Lower leg skin (tissue), 4 donors: ENCODE results near the gene RNF215. TPM values are rescaled to one million over a fixed set of nuclear protein-coding genes. Genes with fewer than 3 reads are reported as not detected.
"Not testable (repeated sequence)": the region's sequence is repeated elsewhere in the genome, so short reads cannot be mapped to it uniquely, and the experiment has no call there.

ENCODE experiments used
- DNase-seq, 2 donors: peaks; one replicate each; pipeline ENCODE4 v3.0.0-alpha.2; 2019; ENCODE audit warnings: low spot score in 2 of 2
- H3K4me3 ChIP-seq: fragments of 200-600 bp; sonication (generic); 2 replicates; pipeline ENCODE4 v1.5.1; 2017; ENCODE audit warnings: mild to moderate bottlenecking, low read depth; ENCODE audit not compliant: poor library complexity, severe bottlenecking
- CTCF ChIP-seq, 3 donors: fragments of 450-650 bp; IDR thresholded peaks; one replicate each; pipeline ENCODE4 v1.5.1; 2016; ENCODE audit warnings: antibody characterized with exemption in 3 of 3, mild to moderate bottlenecking in 3 of 3, moderate library complexity in 2 of 3
- POLR2A ChIP-seq, 2 donors: fragments of 450-650 bp; IDR thresholded peaks; one replicate each; pipeline ENCODE4 v1.6.1; 2016 to 2017; ENCODE audit warnings: antibody characterized with exemption in 2 of 2, mild to moderate bottlenecking in 1 of 2, moderate library complexity in 1 of 2
- WGBS, 2 donors: methylation state at CpG; one replicate each; pipeline ENCODE4 v1.1.5; 2018; 5-methylcytosine and 5-hydroxymethylcytosine counted together
- intact Hi-C: fragments of 100-400 bp; cut with DNase I; formaldehyde crosslinking; loops from one replicate; pipeline ENCODE4 v1.15.0; 2023; ENCODE audit warnings: low total_unique reads
- total RNA-seq, 4 donors: library from RNA; depleted of rRNA; stranded (reverse); fragments of >200 nt; gene quantifications; one replicate each; pipeline ENCODE4 v1.1.0, GENCODE V29; 2016

Gene RNF215
- total RNA-seq, 4 donors from 2014 or later, result 6.9 to 7.8 (median 7.3) TPM

DNA sequence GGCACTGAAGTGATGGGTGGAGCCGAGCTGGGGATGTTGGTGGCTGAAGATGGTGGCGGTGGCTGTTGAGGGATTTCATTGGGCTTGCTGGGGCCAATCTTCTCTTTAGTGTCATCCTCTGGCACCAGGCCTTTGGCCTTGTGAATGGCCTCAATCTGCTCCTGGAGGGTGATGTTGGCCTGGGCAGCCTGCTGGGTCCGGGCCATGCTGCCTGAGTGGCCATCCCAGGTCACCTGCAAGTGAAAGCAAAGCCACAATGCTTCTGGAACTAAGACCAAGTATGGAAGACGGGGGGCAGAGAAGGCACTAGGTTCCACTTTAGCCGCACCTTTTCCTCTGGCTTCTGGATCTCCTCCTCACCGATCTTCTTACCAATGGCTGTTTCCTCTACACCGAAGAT is 48.4 kb downstream of the RNF215 start:
- 96% methylated on average over 7 of the region's 7 CpGs for WGBS, 2 donors
- intact Hi-C loops, result no loop called here
- no peak for TF ChIP-seq POLR2A (IDR thresholded peaks at IDR 0.05)
- TF ChIP-seq CTCF (IDR thresholded peaks at IDR 0.05), result no peak
- DNase-seq, result no peak
- H3K4me3 ChIP-seq, result no peak overlapping the region

DNA sequence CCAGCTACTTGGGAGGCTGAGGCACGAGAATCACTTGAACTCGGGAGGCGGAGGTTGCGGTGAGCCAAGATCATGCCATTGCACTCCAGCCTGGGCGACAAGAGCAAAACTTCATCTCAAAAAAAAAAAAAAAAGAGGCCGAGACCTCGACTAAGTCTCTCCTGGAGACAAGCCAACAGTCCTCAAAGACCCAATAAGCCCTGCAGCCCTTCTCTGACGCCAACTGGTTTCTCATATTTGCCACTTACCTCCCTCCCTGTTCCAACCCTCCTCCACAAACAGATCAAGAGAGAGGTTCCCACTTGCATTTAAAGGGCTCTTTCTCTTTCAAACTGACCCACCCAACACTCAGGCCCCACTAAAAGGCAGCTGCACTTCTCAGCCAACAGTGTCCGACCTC is 48.9 kb downstream of the RNF215 start:
- DNase-seq, H3K4me3 ChIP-seq, intact Hi-C loops: not testable (repeated sequence)
- WGBS, 2 donors, result 81 to 85% methylated on average over 9 of the region's 9 CpGs

GRCh38 chr22:30337461-30337778 is 49.8 kb downstream of the RNF215 start:
- no peak overlapping the region for H3K4me3 ChIP-seq
- 94% methylated on average over 8 of the region's 8 CpGs for WGBS, 2 donors
- no peak for DNase-seq
- intact Hi-C loops, result no loop called here
- TF ChIP-seq POLR2A (IDR thresholded peaks at IDR 0.05) (no peak), CTCF (IDR thresholded peaks at IDR 0.05) (no peak)

GRCh38 chr22:30336752-30337460 is 50.3 kb downstream of the RNF215 start:
- no peak for DNase-seq
- H3K4me3 ChIP-seq, result no peak overlapping the region
- 92 to 97% methylated on average over 4 of the region's 4 CpGs for WGBS, 2 donors
- intact Hi-C loops, result no loop called here
- TF ChIP-seq CTCF (IDR thresholded peaks at IDR 0.05) (no peak), POLR2A (IDR thresholded peaks at IDR 0.05) (no peak)

GRCh38 chr22:30335236-30335635 is 52.0 kb downstream of the RNF215 start:
- WGBS, 2 donors, result 91 to 100% methylated on average over 1 of the region's 1 CpG
- H3K4me3 ChIP-seq, result no peak overlapping the region
- no peak for TF ChIP-seq POLR2A (IDR thresholded peaks at IDR 0.05)
- no peak for TF ChIP-seq CTCF (IDR thresholded peaks at IDR 0.05)
- intact Hi-C loops, result no loop called here
- no peak for DNase-seq

DNA sequence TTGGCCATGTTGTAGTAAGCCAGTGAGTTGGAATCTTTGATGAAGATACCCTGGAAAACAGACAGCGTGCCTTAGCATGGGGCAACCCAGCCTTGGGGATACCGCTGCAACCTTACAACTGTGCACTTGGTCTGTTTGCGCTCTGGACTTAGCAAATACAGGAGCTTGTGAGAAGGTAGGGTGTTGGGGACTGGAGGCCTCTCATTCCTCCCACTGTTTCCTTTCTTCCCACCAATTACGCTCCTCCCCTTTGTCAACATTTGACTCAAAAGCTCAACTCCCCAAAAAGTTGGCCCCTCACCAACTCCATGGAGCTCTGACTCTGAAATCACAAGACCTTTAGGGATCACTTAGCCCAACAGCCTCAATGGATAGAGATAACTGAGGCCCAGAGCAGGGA is 52.6 kb downstream of the RNF215 start:
- intact Hi-C loops, result no loop called here
- H3K4me3 ChIP-seq, result no peak overlapping the region
- 95 to 97% methylated on average over 4 of the region's 4 CpGs for WGBS, 2 donors
- DNase-seq, result no peak
- TF ChIP-seq CTCF (IDR thresholded peaks at IDR 0.05), result no peak
- TF ChIP-seq POLR2A (IDR thresholded peaks at IDR 0.05), result no peak
